ENCODE measurements around the gene LARGE1.

GRCh38 chr22:33529424-33530113, 390.7 kb downstream of the LARGE1 start:
- TF ChIP-seq POLR2A (IDR thresholded peaks at IDR 0.05; ENCODE audit: low read depth, low read length) (no peak), TAF1 (IDR thresholded peaks at IDR 0.05; ENCODE audit: low read depth, low read length) (no peak), PAX5 (IDR thresholded peaks at IDR 0.05; ENCODE audit: insufficient read depth, low read length, severe bottlenecking) (no peak), POLR2AphosphoS5 (IDR thresholded peaks at IDR 0.05; ENCODE audit: low read depth, low read length) (no peak), POU2F2 (IDR thresholded peaks at IDR 0.05; ENCODE audit: low read depth, low read length) (no peak), SPI1 (IDR thresholded peaks at IDR 0.05; ENCODE audit: low read depth, low read length) (no peak)
